IPS DF 6.9 (cell line): ENCODE measurements around the gene GRAP2.
"Not testable (repeated sequence)": the region's sequence is repeated elsewhere in the genome, so short reads cannot be mapped to it uniquely, and the experiment has no call there.

ENCODE experiments used
- DNase-seq: peaks from one replicate; pipeline ENCODE4 v3.0.0-alpha.2; 2013; ENCODE audit warnings: low read depth, low spot score
- H3K27ac ChIP-seq: one replicate; pipeline ENCODE4 v1.5.1; 2013; ENCODE audit warnings: low read length, control low read depth
- H3K27me3 ChIP-seq: 2 replicates; pipeline ENCODE4 v1.6.1; 2013; ENCODE audit warnings: mild to moderate bottlenecking, low read length; ENCODE audit not compliant: control insufficient read depth, insufficient read depth
- H3K36me3 ChIP-seq: 2 replicates; pipeline ENCODE4 v1.6.1; 2013; ENCODE audit warnings: low read length; ENCODE audit not compliant: control insufficient read depth, insufficient read depth
- H3K4me1 ChIP-seq: 2 replicates; pipeline ENCODE4 v1.6.1; 2013; ENCODE audit warnings: low read length; ENCODE audit not compliant: control insufficient read depth, insufficient read depth
- H3K4me3 ChIP-seq: 2 replicates; pipeline ENCODE4 v1.5.1; 2013; ENCODE audit warnings: mild to moderate bottlenecking, low read length
- H3K9me3 ChIP-seq: 2 replicates; pipeline ENCODE4 v1.6.1; 2013; ENCODE audit warnings: low read length, inconsistent platforms; ENCODE audit not compliant: control insufficient read depth, insufficient read depth
- WGBS: extraction: QIAGEN DNeasy Blood & Tissue Kit; methylation state at CpG from one replicate; pipeline ENCODE4 v1.1.7; 2013; ENCODE audit warnings: mixed read lengths, missing lambda C conversion rate; ENCODE audit not compliant: insufficient read length, insufficient coverage; 5-methylcytosine and 5-hydroxymethylcytosine counted together

The GRAP2 gene

GRCh38 chr22:39946126-39946502 is 45.2 kb downstream of the GRAP2 start:
- Histone ChIP-seq H3K27ac (no peak overlapping the region), H3K9me3 (no peaks in the 10 kb centered on the region), H3K4me1 (peaks cover 7% of the 10 kb centered on the region), H3K27me3 (no peaks in the 10 kb centered on the region), H3K36me3 (no peaks in the 10 kb centered on the region), H3K4me3 (no peak overlapping the region)
- WGBS, result no CpG with 5 or more reads among the region's 4 CpGs
- DNase-seq, result no peak

GRCh38 chr22:39946503-39947219 is 45.8 kb downstream of the GRAP2 start:
- Histone ChIP-seq H3K9me3 (no peaks in the 10 kb centered on the region), H3K27me3 (no peaks in the 10 kb centered on the region), H3K4me1 (peaks cover 7% of the 10 kb centered on the region), H3K4me3 (no peak overlapping the region), H3K36me3 (no peaks in the 10 kb centered on the region), H3K27ac (no peak overlapping the region)
- WGBS, result no CpG with 5 or more reads among the region's 8 CpGs
- no peak for DNase-seq

GRCh38 chr22:39947220-39948216 is 46.6 kb downstream of the GRAP2 start:
- no CpG with 5 or more reads among the region's 8 CpGs for WGBS
- H3K27ac ChIP-seq, result no peak overlapping the region
- no peaks in the 10 kb centered on the region for H3K36me3 ChIP-seq
- H3K4me3 ChIP-seq, result no peak overlapping the region
- H3K9me3 ChIP-seq, result no peaks in the 10 kb centered on the region
- DNase-seq, result no peak
- no peaks in the 10 kb centered on the region for H3K27me3 ChIP-seq
- peaks cover 7% of the 10 kb centered on the region for H3K4me1 ChIP-seq

- H3K4me1 ChIP-seq, result no peaks in the 10 kb centered on the region
- no peaks in the 10 kb centered on the region for H3K27me3 ChIP-seq
- no peak overlapping the region for H3K27ac ChIP-seq
- H3K36me3 ChIP-seq, result no peaks in the 10 kb centered on the region
- H3K9me3 ChIP-seq, result no peaks in the 10 kb centered on the region
- no CpG with 5 or more reads among the region's 8 CpGs for WGBS
- no peak for DNase-seq
- H3K4me3 ChIP-seq, result no peak overlapping the region
Observed at GRCh38 chr22:39949964-39950737, 49.3 kb downstream of the GRAP2 start.

DNA sequence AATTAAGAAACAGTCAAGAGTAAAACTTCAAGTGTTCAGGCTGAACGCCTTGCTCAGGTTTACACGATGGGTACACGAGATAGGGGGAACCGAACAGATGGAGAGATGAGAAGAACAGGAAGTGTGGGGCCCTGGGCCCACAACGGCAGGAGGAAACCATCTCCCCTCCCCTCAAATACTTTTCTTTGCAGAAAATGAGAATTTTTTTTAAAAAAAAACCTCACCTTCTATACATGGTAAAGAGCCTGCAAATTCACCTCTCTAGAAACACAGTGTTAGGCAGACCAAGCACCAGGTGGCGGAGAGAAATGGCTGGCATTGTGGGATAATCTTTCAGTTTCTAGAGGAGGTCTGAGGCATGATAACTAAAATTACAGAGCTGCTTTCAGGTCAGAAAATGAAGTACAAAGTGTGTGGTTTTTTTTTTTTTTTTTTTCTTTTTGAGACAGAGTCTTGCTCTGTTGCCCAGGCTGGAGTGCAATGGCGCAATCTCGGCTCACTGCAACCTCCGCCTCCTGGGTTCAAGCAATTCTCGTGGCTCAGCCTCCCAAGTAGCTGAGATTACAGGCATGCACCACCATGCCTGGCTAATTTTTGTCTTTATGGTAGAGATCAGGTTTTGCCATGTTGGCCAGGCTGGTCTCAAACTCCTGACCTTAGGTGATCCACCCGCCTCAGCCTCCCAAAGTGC is 50.9 kb downstream of the GRAP2 start:
- not testable (repeated sequence) for H3K27ac ChIP-seq, H3K27me3 ChIP-seq

GRCh38 chr22:39952347-39952746 is 51.5 kb downstream of the GRAP2 start:
- Histone ChIP-seq H3K4me1 (peaks cover 2% of the 10 kb centered on the region), H3K4me3 (no peak overlapping the region)
- no CpG with 5 or more reads among the region's 6 CpGs for WGBS

More for the DNA sequence above, 50.9 kb downstream of the GRAP2 start:
- not testable (repeated sequence) for H3K9me3 ChIP-seq, H3K4me1 ChIP-seq, DNase-seq, H3K4me3 ChIP-seq, H3K36me3 ChIP-seq
- WGBS, result no CpG with 5 or more reads among the region's 11 CpGs

GRCh38 chr22:39953101-39953500 is 52.2 kb downstream of the GRAP2 start:
- no peak overlapping the region for H3K27ac ChIP-seq
- no CpG with 5 or more reads among the region's 2 CpGs for WGBS
- no peak for DNase-seq
- no peaks in the 10 kb centered on the region for H3K36me3 ChIP-seq
- H3K4me1 ChIP-seq, result peaks cover 2% of the 10 kb centered on the region
- H3K27me3 ChIP-seq, result no peaks in the 10 kb centered on the region
- H3K4me3 ChIP-seq, result no peak overlapping the region
- no peaks in the 10 kb centered on the region for H3K9me3 ChIP-seq

More at GRCh38 chr22:39952347-39952746, 51.5 kb downstream of the GRAP2 start:
- Histone ChIP-seq H3K27ac (no peak overlapping the region), H3K36me3 (no peaks in the 10 kb centered on the region), H3K27me3 (no peaks in the 10 kb centered on the region), H3K9me3 (no peaks in the 10 kb centered on the region)
- no peak for DNase-seq

DNA sequence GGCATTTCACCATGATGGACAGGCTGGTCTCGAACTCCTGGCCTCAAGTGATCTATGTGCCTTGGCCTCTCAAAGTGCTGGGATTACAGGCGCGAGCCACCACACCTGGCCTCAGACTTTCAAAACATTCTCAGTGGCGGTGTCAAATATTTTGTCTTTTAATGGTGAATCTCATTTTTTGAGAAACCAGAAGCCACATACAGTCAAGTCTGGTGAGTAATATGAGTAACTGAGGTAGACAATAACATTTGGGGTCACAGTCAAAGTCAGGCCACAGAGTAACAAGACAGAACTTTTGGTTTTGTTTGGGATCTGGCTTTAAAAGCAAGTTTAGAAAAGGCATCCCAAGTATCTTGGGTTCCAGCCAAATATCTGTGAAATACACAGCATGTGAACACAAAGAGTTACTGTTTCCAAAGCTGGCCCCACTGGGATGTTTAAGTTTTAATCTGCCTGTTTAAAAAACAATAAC is 53.7 kb downstream of the GRAP2 start:
- DNase-seq, result no peak
- Histone ChIP-seq H3K4me3 (no peak overlapping the region), H3K27me3 (no peaks in the 10 kb centered on the region), H3K36me3 (no peaks in the 10 kb centered on the region), H3K4me1 (peaks cover 4% of the 10 kb centered on the region), H3K27ac (no peak overlapping the region), H3K9me3 (no peaks in the 10 kb centered on the region)
- no CpG with 5 or more reads among the region's 4 CpGs for WGBS

GRCh38 chr22:39955675-39956074 is 54.8 kb downstream of the GRAP2 start:
- H3K27me3 ChIP-seq, result no peaks in the 10 kb centered on the region
- no peaks in the 10 kb centered on the region for H3K36me3 ChIP-seq
- no CpG with 5 or more reads among the region's 2 CpGs for WGBS
- H3K27ac ChIP-seq, result no peak overlapping the region
- peaks cover 4% of the 10 kb centered on the region for H3K4me1 ChIP-seq
- no peaks in the 10 kb centered on the region for H3K9me3 ChIP-seq
- H3K4me3 ChIP-seq, result no peak overlapping the region
- no peak for DNase-seq
